Astrocyte of the spinal cord (primary cell): Measurements from ENCODE around the gene PAQR5.

ENCODE experiments used
- DNase-seq: peaks from one replicate; pipeline ENCODE4 v3.0.0; 2011; ENCODE audit warnings: low read depth, low spot score
- H3K4me3 ChIP-seq: 2 replicates; pipeline ENCODE4 v1.5.1; 2011; ENCODE audit warnings: low read depth, mild to moderate bottlenecking, low read length, moderate library complexity
- in situ Hi-C: cut with HindIII; loops from 2 replicates; pipeline ENCODE4 v1.10.0; 2017; ENCODE audit warnings: low sequenced_read_pairs
- TF ChIP-seq, protein P1 (sequence below): IDR thresholded peaks from 2 replicates; pipeline ENCODE4 v1.5.1; 2012; ENCODE audit warnings: low read depth, mild to moderate bottlenecking, low read length, inconsistent platforms

Gene PAQR5

GRCh38 chr15:69422336-69422895 lies 123.7 kb downstream of the PAQR5 start:
- in situ Hi-C loops = no loop called here
- TF ChIP-seq, protein P1, sequence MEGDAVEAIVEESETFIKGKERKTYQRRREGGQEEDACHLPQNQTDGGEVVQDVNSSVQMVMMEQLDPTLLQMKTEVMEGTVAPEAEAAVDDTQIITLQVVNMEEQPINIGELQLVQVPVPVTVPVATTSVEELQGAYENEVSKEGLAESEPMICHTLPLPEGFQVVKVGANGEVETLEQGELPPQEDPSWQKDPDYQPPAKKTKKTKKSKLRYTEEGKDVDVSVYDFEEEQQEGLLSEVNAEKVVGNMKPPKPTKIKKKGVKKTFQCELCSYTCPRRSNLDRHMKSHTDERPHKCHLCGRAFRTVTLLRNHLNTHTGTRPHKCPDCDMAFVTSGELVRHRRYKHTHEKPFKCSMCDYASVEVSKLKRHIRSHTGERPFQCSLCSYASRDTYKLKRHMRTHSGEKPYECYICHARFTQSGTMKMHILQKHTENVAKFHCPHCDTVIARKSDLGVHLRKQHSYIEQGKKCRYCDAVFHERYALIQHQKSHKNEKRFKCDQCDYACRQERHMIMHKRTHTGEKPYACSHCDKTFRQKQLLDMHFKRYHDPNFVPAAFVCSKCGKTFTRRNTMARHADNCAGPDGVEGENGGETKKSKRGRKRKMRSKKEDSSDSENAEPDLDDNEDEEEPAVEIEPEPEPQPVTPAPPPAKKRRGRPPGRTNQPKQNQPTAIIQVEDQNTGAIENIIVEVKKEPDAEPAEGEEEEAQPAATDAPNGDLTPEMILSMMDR = no peak
- no peak overlapping the region for H3K4me3 ChIP-seq
- DNase-seq = peak; percentile 33

DNA sequence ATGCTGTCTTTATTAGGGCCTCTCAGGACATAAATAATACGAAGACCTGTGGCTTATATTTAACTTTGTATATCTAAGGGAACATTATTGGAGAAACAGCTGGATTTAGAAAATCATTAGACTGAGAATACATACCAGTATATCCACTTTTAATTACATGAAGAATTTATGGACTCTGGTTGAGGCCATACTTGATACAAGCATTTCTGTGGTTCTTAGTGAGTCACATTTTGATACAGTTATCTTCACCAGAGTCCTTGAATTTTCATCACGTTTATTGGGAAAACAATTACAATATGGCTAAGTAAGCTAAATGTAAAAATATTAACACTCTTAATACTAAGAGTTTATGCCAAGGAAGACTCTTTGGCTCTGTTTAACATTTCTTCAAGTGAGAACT lies 125.3 kb downstream of the PAQR5 start:
- TF ChIP-seq, protein P1 = no peak
- in situ Hi-C loops = no loop called here
- no peak overlapping the region for H3K4me3 ChIP-seq
- peak; percentile 7 for DNase-seq

GRCh38 chr15:69424748-69425413 lies 126.2 kb downstream of the PAQR5 start:
- no peak overlapping the region for H3K4me3 ChIP-seq
- DNase-seq = peak; percentile 12
- in situ Hi-C loops = no loop called here
- TF ChIP-seq, protein P1 = no peak

GRCh38 chr15:69433831-69434230 lies 135.1 kb downstream of the PAQR5 start:
- in situ Hi-C loops = no loop called here
- no peak for DNase-seq
- no peak overlapping the region for H3K4me3 ChIP-seq
- TF ChIP-seq, protein P1 = no peak

DNA sequence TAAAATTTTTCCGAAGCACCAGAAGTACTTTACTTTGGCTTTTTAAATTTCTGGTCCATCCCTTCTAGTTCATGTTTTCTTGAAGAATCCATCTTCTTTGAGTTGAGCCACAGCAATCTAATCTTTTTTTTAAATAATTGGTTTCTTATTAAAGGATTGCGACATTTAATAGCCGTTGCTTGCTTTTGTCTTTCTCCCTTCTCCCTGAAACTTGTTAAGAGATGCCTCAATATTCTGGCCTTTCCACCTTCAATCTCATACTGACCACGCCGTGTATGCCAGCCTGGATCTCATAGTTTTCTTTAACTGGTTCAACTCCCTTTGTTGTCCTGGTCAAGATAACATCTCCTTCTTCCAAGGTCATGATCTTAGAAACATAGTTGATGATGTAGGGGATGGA lies 135.5 kb downstream of the PAQR5 start:
- no peak overlapping the region for H3K4me3 ChIP-seq
- no peak for DNase-seq
- in situ Hi-C loops = no loop called here
- TF ChIP-seq, protein P1 = no peak

DNA sequence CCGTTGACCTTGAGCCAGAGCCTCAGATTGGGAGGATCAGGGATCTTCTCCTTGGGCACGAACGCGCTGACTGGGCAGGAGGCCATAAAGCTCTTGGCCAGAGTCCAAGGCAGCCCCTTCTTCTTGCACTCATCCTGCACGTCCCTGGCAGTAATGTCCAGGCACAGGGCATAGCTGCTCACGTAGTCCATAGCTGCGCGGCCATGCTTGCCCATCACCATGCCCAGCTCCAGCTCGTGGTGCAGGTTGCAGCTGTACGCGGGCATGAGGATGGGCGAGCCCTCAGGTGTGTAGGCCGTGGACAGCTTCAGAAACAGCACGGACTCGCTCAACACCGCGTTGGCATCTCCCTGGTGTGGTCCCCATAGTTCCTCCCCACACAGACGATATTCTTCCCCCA lies 136.0 kb downstream of the PAQR5 start:
- no peak for DNase-seq
- in situ Hi-C loops = no loop called here
- no peak overlapping the region for H3K4me3 ChIP-seq
- TF ChIP-seq, protein P1 = no peak

GRCh38 chr15:69435985-69436384 lies 137.3 kb downstream of the PAQR5 start:
- no peak for DNase-seq
- TF ChIP-seq, protein P1 = no peak
- in situ Hi-C loops = no loop called here
- H3K4me3 ChIP-seq = no peak overlapping the region
